Hepatic stellate cell (primary cell): ENCODE results near the gene VSIR.

Experiments
- DNase-seq: peaks from one replicate; pipeline ENCODE4 v3.0.0; 2011; ENCODE audit warnings: low spot score

Gene VSIR

GRCh38 chr10:71773221-71773971, at the start of gene VSIR:
VSIR (minus strand) TSS chr10:71773520; CDS start chr10:71773439, 81 bp downstream.
- DNase-seq = peak; percentile 92

GRCh38 chr10:71821909-71822763, 48.8 kb upstream of the VSIR start:
- no peak for DNase-seq

- no peak for DNase-seq
These were observed 47.6 kb upstream of the VSIR start for GRCh38 chr10:71820966-71821365.

- DNase-seq = no peak
These were observed 46.7 kb upstream of the VSIR start for GRCh38 chr10:71819985-71820384.

- no peak for DNase-seq
These were observed 46.1 kb upstream of the VSIR start for GRCh38 chr10:71819441-71819861.

GRCh38 chr10:71818674-71819260, 45.4 kb upstream of the VSIR start:
- DNase-seq = no peak

GRCh38 chr10:71817831-71818655, 44.7 kb upstream of the VSIR start:
- no peak for DNase-seq

- no peak for DNase-seq
These were observed 43.8 kb upstream of the VSIR start for GRCh38 chr10:71816936-71817618.

GRCh38 chr10:71816421-71816851, 43.1 kb upstream of the VSIR start:
- DNase-seq = no peak

- DNase-seq = no peak
These were observed 42.3 kb upstream of the VSIR start for GRCh38 chr10:71815515-71816130.

GRCh38 chr10:71814922-71815411, 41.6 kb upstream of the VSIR start:
- DNase-seq = no peak

- DNase-seq = no peak
These were observed 39.7 kb upstream of the VSIR start for GRCh38 chr10:71812913-71813590.

GRCh38 chr10:71812016-71812912, 38.9 kb upstream of the VSIR start:
- peak; percentile 87 for DNase-seq

GRCh38 chr10:71811351-71811750, 38.0 kb upstream of the VSIR start:
- no peak for DNase-seq

GRCh38 chr10:71810048-71810750, 36.9 kb upstream of the VSIR start:
- DNase-seq = no peak

GRCh38 chr10:71809628-71810027, 36.3 kb upstream of the VSIR start:
- DNase-seq = no peak

GRCh38 chr10:71807557-71808510, 34.5 kb upstream of the VSIR start:
- DNase-seq = no peak
